HepG2 (cell line): ENCODE data around the gene TADA1. TPM values are rescaled to one million over a fixed set of nuclear protein-coding genes. Genes with fewer than 3 reads are reported as not detected.

ENCODE experiments used
- ATAC-seq: fragments of 200-7000 bp; cut with Tn5 transposase; 3 replicates; pipeline ENCODE4 v1.9.1; 2020; ENCODE audit warnings: mild to moderate bottlenecking, moderate library complexity
- BruUV-seq: library from RNA; stranded (reverse); fragments of 400-500 nt; replicated peaks from 2 replicates; lab custom pipeline; 2021; lab: Mats Ljungman, UMichigan
- CTCF ChIA-PET: fragments of 300-600 bp; formaldehyde crosslinking; extraction: SDS; loops from one replicate; lab custom pipeline; 2021; ENCODE audit warnings: low total read pairs, inconsistent platforms, low intra/inter-chr PET ratio; lab: Yijun Ruan, JAX
- POLR2A ChIA-PET: fragments of 350-600 bp; sonication (Branson Sonifier 250); formaldehyde crosslinking; loops from one replicate; lab custom pipeline; 2020; ENCODE audit warnings: antibody characterized with exemption, inconsistent platforms; lab: Yijun Ruan, JAX
- DNase-seq: peaks from one replicate; pipeline ENCODE4 v3.0.0-alpha.2; 2015; ENCODE audit warnings: low spot score
- FAIRE-seq: peaks from 3 replicates; lab custom pipeline; 2011; peaks lifted over from hg19 to GRCh38; lab: Jason Lieb, UNC
- H2AFZ ChIP-seq: one replicate; pipeline ENCODE4 v1.6.1; 2011; ENCODE audit warnings: low read length, inconsistent platforms
- H3K27ac ChIP-seq: fragments of 300-600 bp; 3 replicates; pipeline ENCODE4 v1.8.0; 2011; ENCODE audit warnings: mixed run types, mild to moderate bottlenecking, mixed read lengths, low read length, inconsistent platforms; ENCODE audit not compliant: insufficient read depth; ENCODE audit errors: extremely low read length
- H3K27me3 ChIP-seq, 2 experiments: fragments of 200-600 bp in 1 of 2; 2 replicates in 1 of 2; 3 replicates in 1 of 2; pipeline versions ENCODE4 v1.6.0 to v1.8.0; 2011; ENCODE audit warnings: low read length in 2 of 2, mild to moderate bottlenecking in 2 of 2, moderate library complexity in 2 of 2, inconsistent platforms in 1 of 2; ENCODE audit not compliant: insufficient read depth in 2 of 2, control insufficient read depth in 1 of 2
- H3K36me3 ChIP-seq, 2 experiments: fragments of 200-600 bp in 1 of 2; replicated peaks in 1 of 2; 2 replicates in 1 of 2; 3 replicates in 1 of 2; pipeline versions ENCODE4 v1.5.1 to v1.8.0; 2011; ENCODE audit warnings: low read length in 2 of 2, inconsistent platforms in 1 of 2; ENCODE audit not compliant: insufficient read depth in 2 of 2, control insufficient read depth in 1 of 2
- H3K4me1 ChIP-seq: 2 replicates; pipeline ENCODE4 v1.5.1; 2012; ENCODE audit warnings: low read length, inconsistent platforms; ENCODE audit not compliant: insufficient read depth
- H3K4me2 ChIP-seq: 2 replicates; pipeline ENCODE4 v1.6.0; 2011; ENCODE audit warnings: low read depth, low read length, inconsistent platforms
- H3K4me3 ChIP-seq, 3 experiments: fragments of 200-600 bp in 1 of 3; sonication (generic), shearing (Covaris generic) in 1 of 3; replicated peaks in 1 of 3; 2 replicates each; pipeline ENCODE4 v1.5.1; 2011 to 2016; ENCODE audit warnings: low read length in 3 of 3, inconsistent platforms in 2 of 3, low read depth in 2 of 3, mild to moderate bottlenecking in 2 of 3, control low read depth in 1 of 3, mixed read lengths in 1 of 3; ENCODE audit not compliant: insufficient read depth in 1 of 3
- H3K79me2 ChIP-seq: one replicate; pipeline ENCODE4 v1.6.1; 2011; ENCODE audit warnings: low read length, inconsistent platforms; ENCODE audit not compliant: insufficient read depth
- H3K9ac ChIP-seq: 2 replicates; pipeline ENCODE4 v1.6.0; 2011; ENCODE audit warnings: mild to moderate bottlenecking, low read depth, low read length, inconsistent platforms; ENCODE audit not compliant: insufficient read depth
- H3K9me3 ChIP-seq: 2 replicates; pipeline ENCODE4 v1.5.1; 2012; ENCODE audit warnings: mild to moderate bottlenecking, low read length
- H4K20me1 ChIP-seq: 2 replicates; pipeline ENCODE4 v1.6.0; 2011; ENCODE audit warnings: inconsistent platforms, mild to moderate bottlenecking, low read length, moderate library complexity; ENCODE audit not compliant: insufficient read depth
- HMG20B ChIP-seq: conservative IDR thresholded peaks from 2 replicates; pipeline ENCODE4 v1.6.1; 2016; ENCODE audit warnings: missing genetic modification reagents, missing compliant biosample characterization
- HNRNPLL ChIP-seq: fragments of 200-400 bp; formaldehyde crosslinking; IDR thresholded peaks from 2 replicates; pipeline ENCODE4 v1.6.1; 2017; ENCODE audit warnings: mild to moderate bottlenecking, low read depth, low read length; ENCODE audit not compliant: poor library complexity, severe bottlenecking
- NAIF1 ChIP-seq: sonication (generic); formaldehyde crosslinking; IDR thresholded peaks from 2 replicates; pipeline ENCODE4 v1.5.0; 2020; ENCODE audit warnings: mild to moderate bottlenecking, missing genetic modification reagents, borderline replicate concordance
- NR3C1 ChIP-seq: sonication (generic); formaldehyde crosslinking; IDR thresholded peaks from 2 replicates; pipeline ENCODE4 v1.4.0; 2020; ENCODE audit warnings: missing genetic modification reagents
- TBX3 ChIP-seq: fragments of 450-650 bp; IDR thresholded peaks from 2 replicates; pipeline ENCODE4 v1.6.1; 2017; ENCODE audit warnings: antibody characterized with exemption, mild to moderate bottlenecking, inconsistent platforms, borderline replicate concordance
- THAP9 ChIP-seq: sonication (generic); formaldehyde crosslinking; IDR thresholded peaks from 2 replicates; pipeline ENCODE4; 2020; ENCODE audit warnings: missing genetic modification reagents, mild to moderate bottlenecking, borderline replicate concordance
- UBTF ChIP-seq: sonication (generic); formaldehyde crosslinking; IDR thresholded peaks from 2 replicates; pipeline ENCODE4 v1.4.0; 2020; ENCODE audit warnings: mild to moderate bottlenecking, missing genetic modification reagents
- USF2 ChIP-seq, 2 experiments: sonication (generic) in 1 of 2; formaldehyde crosslinking in 1 of 2; IDR thresholded peaks; 2 replicates each; pipeline versions ENCODE4 v1.5.1 to v1.6.1; 2011 to 2020; ENCODE audit warnings: borderline replicate concordance in 1 of 2, low read depth in 1 of 2, low read length in 1 of 2, mild to moderate bottlenecking in 1 of 2, missing genetic modification reagents in 1 of 2, moderate library complexity in 1 of 2
- in situ Hi-C: cut with HindIII; loops from 2 replicates; pipeline ENCODE4 v1.10.0; 2017; ENCODE audit warnings: low pct_unique_long_range_greater_than_20kb; ENCODE audit not compliant: extremely low pct_ligation_motif_present
- intact Hi-C: fragments of 100-400 bp; cut with micrococcal nuclease; formaldehyde crosslinking; loops from one replicate; pipeline ENCODE4 v1.10.0; 2022; ENCODE audit not compliant: unreplicated experiment
- polyA plus RNA-seq, 8 experiments: library from polyadenylated mRNA; depleted of rRNA in 3 of 8; stranded (reverse) in 7 of 8; unstranded in 1 of 8; fragments of >200 nt; fragmentation: Illumina TruSeq in 4 of 8; extraction: Trizol in 4 of 8; gene quantifications; 2 replicates each; pipeline versions ENCODE4 v1.2.1 to v1.2.3, GENCODE V29; 2011 to 2016; ENCODE audit warnings: low read depth in 4 of 8, missing spikeins in 1 of 8, mixed read lengths in 1 of 8; ENCODE audit not compliant: insufficient read depth in 1 of 8
- total RNA-seq, 5 experiments: library from RNA; depleted of rRNA; stranded (reverse); fragments of >200 nt; fragmentation: Illumina TruSeq; extraction: Trizol; gene quantifications; 2 replicates each; pipeline ENCODE4 v1.2.3, GENCODE V29; 2016; ENCODE audit warnings: low read depth in 1 of 5

Gene TADA1
- total and polyA plus RNA-seq, 2 of the 13 experiments (the other 11 are each of a cell fraction or from before 2014, with no cell fraction given), result 28.3 to 29.1 TPM

GRCh38 chr1:166895766-166896165 lies 19.7 kb upstream of the TADA1 start (continued):
- TF ChIP-seq UBTF (CRISPR knock-in tag), result no peak
- TF ChIP-seq, all 625 proteins: peak for 0

- in situ Hi-C loops (loop anchor here (10.0 kb wide), 1 partner anchor 555 kb away; no protein-coding TSS in a partner anchor), intact Hi-C loops (no loop called here)
- H3K27ac ChIP-seq, result no peak overlapping the region
- no peak overlapping the region for H3K9ac ChIP-seq
- H4K20me1 ChIP-seq, result no peaks in the 10 kb centered on the region
- ChIA-PET CTCF (no interaction called here), POLR2A (no interaction called here)
- peaks cover 0 to 19% of the 10 kb centered on the region in 2 experiments; a peak in 3 of 5 replicates for H3K27me3 ChIP-seq
- H3K9me3 ChIP-seq, result no peaks in the 10 kb centered on the region
- no peak overlapping the region for H2AFZ ChIP-seq
- no peaks in the 10 kb centered on the region for H3K4me1 ChIP-seq
- ATAC-seq (no peak), DNase-seq (no peak), FAIRE-seq (no peak)
- H3K79me2 ChIP-seq, result no peaks in the 10 kb centered on the region
- no TSS peak for BruUV-seq
- H3K4me3 ChIP-seq, result no peak overlapping the region
- H3K36me3 ChIP-seq, result no peaks in the 10 kb centered on the region
- H3K4me2 ChIP-seq, result no peak overlapping the region
- TF ChIP-seq USF2 (IDR thresholded peaks at IDR 0.05; ENCODE audit: low read depth, low read length) (no peak), USF2 (CRISPR knock-in tag; IDR thresholded peaks at IDR 0.05; ENCODE audit: borderline replicate concordance) (no peak), TBX3 (no peak), HNRNPLL (no peak), NAIF1 (CRISPR knock-in tag) (no peak), NR3C1 (CRISPR knock-in tag) (no peak), THAP9 (CRISPR knock-in tag) (no peak), HMG20B (CRISPR knock-in tag) (no peak)
These were observed 13.7 kb upstream of the TADA1 start for GRCh38 chr1:166889776-166890175.
